Stimulated activated CD4-positive, alpha-beta T cell treated with anti-CD3 and anti-CD28 coated beads, Interleukin-1b, Interleukin-23, amount 100 ng/mL, for 24 hours (primary cell): ENCODE results near the gene FRG2C.
A peak's percentile ranks its signal among the peaks of the same experiment; 100 is the strongest.
"Not testable (repeated sequence)": the region's sequence is repeated elsewhere in the genome, so short reads cannot be mapped to it uniquely, and the experiment has no call there.

ENCODE experiments used
- DNase-seq, 4 experiments: peaks; one replicate each; pipeline ENCODE4 v3.0.0-alpha.2; 2020; ENCODE audit warnings: low read depth in 4 of 4, low spot score in 1 of 4

The FRG2C gene

GRCh38 chr3:75664028-75664427 lies at the start of gene FRG2C:
Gene FRG2C (plus strand): TSS chr3:75664328. CDS start chr3:75664380, 52 bp downstream.
- DNase-seq = not testable (repeated sequence)

GRCh38 chr3:75618666-75619305 lies 45.3 kb upstream of the FRG2C start:
- DNase-seq = not testable (repeated sequence)

GRCh38 chr3:75619481-75620031 lies 44.6 kb upstream of the FRG2C start:
- DNase-seq = not testable (repeated sequence)

GRCh38 chr3:75621772-75622171 lies 42.4 kb upstream of the FRG2C start:
- DNase-seq = not testable (repeated sequence)

GRCh38 chr3:75623656-75624055 lies 40.5 kb upstream of the FRG2C start:
- DNase-seq = not testable (repeated sequence)

- not testable (repeated sequence) for DNase-seq
Observed at GRCh38 chr3:75630887-75631535, 33.1 kb upstream of the FRG2C start.

- no peak for DNase-seq
Observed at GRCh38 chr3:75631541-75631940, 32.6 kb upstream of the FRG2C start.

GRCh38 chr3:75638947-75639346 lies 25.2 kb upstream of the FRG2C start:
- DNase-seq = not testable (repeated sequence)

GRCh38 chr3:75641107-75641517 lies 23.0 kb upstream of the FRG2C start:
- DNase-seq = peak in 3 of 4 experiments; percentile 1 to 35 (median 28)

GRCh38 chr3:75643031-75643800 lies 20.9 kb upstream of the FRG2C start:
- DNase-seq = not testable (repeated sequence)

- DNase-seq = not testable (repeated sequence)
Observed at GRCh38 chr3:75645548-75645947, 18.6 kb upstream of the FRG2C start.

GRCh38 chr3:75650191-75650590 lies 13.9 kb upstream of the FRG2C start:
- DNase-seq = no peak

- not testable (repeated sequence) for DNase-seq
Observed at GRCh38 chr3:75655101-75655904, 8.8 kb upstream of the FRG2C start.

GRCh38 chr3:75655956-75656355 lies 8.2 kb upstream of the FRG2C start:
- not testable (repeated sequence) for DNase-seq

- DNase-seq = not testable (repeated sequence)
Observed at GRCh38 chr3:75658411-75659107, 5.6 kb upstream of the FRG2C start.

- not testable (repeated sequence) for DNase-seq
Observed at GRCh38 chr3:75659108-75659433, 5.1 kb upstream of the FRG2C start.

- DNase-seq = not testable (repeated sequence)
Observed at GRCh38 chr3:75665626-75666025, 1.5 kb downstream of the FRG2C start.

GRCh38 chr3:75667757-75668701 lies 3.9 kb downstream of the FRG2C start:
- DNase-seq = not testable (repeated sequence)

- peak; percentile 7 to 32 (median 18) for DNase-seq
Observed at GRCh38 chr3:75668759-75669347, 4.7 kb downstream of the FRG2C start.
